COLO668 (cell line): ENCODE data around the gene ABLIM2.

Experiments used
- DNase-seq: peaks from one replicate; lab custom pipeline; 2025; ENCODE audit not compliant: unreplicated experiment; lab: John Stamatoyannopoulos, UW

The ABLIM2 gene

DNA sequence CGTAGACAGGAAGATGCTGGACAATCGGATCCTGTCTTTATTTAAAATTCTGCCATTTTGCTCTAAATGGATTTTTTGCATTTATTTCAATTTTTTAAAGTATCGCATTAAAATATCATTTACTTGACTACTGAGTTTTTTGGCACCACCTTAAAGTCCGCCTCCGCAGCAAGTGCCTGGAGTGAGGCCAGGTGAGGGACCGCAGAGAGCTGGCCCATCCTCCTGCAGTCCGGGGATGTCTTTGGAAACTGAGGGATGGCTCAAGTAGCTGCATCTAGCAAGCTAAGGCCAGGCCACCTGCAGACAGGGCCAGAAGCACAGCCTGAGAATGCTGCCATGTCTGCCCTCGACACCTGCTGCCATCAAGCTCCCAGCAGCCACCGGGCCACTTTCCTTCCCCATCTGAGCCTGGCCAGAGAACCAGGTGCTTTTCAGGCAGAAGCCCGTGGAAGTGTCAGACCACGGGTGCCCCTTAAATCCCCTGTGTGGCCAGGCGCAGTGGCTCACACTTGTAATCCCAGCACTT lies 69.6 kb downstream of the ABLIM2 start:
- no peak for DNase-seq

DNA sequence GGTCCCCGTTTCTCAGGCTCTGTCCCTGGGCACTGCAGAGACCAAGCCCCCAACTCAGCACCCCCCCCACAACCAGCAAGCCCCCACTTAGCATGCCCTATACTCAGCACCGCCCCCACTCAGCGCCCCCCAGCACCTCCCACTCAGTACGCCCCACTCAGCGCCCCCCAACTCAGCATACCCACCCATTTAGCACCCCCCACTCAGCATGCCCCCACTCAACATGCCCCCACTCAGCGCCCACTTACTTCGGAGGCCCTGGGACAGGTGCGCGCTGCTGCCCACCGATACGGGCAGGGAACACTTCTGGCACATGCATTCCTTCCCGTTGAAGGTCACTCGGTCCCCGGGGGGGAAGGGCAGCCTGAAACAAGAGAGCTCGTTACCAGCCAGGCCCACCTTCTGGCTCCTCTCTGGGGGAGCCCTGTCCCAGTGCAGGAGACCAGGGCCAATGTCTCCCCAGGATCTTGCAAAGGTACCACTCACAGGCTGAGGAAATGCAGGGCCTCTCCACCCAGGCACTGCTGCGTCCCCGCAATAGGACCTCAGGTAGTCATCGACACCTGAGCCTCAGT lies 70.6 kb downstream of the ABLIM2 start:
- DNase-seq = no peak

DNA sequence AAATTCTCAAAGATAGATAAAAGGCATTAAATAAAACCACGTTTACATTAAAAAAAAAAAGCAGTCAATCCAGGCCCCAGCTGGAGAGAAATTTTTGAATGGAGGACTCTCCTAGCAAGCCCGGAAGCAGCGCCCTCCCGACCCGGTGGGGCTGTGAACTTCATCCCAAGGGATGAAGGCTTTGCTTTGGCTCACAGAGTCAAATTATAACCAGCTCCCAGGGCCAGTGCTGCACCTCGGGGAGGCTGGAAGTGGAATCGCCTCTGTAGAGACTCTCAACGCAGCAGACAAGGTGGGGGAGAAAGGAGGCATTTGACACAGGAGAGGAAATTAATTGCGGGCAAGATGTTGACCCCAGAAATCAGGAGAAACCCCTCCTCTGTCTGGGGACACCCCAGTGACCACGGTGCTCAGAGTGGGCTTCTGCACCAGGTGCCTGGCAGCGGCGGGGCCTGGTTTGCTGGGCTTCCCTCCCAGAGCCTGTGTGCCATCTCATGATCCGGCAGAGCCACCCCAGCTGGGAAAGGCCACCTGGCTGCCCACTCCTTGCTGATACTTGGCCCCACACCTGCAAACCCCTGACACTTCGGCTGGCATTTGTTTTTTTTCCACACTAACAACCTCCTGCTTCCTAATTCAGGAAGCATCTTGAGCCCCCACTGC lies 71.7 kb downstream of the ABLIM2 start:
- DNase-seq = no peak

DNA sequence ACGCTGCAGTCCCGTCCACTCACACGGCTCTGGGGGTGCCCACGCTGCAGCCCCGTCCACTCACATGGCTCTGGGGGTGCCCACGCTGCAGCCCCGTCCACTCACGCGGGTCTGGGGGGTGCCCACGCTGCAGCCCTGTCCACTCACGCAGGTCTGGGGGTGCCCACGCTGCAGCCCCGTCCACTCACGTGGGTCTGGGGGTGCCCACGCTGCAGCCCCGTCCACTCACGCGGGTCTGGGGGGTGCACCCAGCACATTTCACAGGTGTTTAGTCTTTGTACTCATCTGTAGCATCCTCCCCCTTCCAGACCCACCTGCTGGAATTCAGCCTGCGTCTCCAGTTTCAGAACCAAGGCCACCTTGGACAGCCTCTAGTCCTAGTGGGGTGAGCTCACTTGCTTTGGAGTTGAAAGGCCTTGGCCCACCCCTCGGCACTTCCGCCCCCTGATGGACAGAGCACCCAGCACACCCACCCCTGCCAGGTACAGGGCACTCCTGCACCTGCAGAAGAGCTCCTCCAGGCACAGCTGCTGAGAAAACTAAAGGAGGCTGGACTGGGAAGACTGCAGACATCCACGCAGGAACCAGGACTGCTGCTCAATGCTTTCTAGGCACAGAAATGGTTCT lies 73.0 kb downstream of the ABLIM2 start:
- DNase-seq = peak; percentile 53

GRCh38 chr4:8084712-8085490 lies 73.7 kb downstream of the ABLIM2 start:
- no peak for DNase-seq

- no peak for DNase-seq
These were observed 74.5 kb downstream of the ABLIM2 start for GRCh38 chr4:8084031-8084660.

DNA sequence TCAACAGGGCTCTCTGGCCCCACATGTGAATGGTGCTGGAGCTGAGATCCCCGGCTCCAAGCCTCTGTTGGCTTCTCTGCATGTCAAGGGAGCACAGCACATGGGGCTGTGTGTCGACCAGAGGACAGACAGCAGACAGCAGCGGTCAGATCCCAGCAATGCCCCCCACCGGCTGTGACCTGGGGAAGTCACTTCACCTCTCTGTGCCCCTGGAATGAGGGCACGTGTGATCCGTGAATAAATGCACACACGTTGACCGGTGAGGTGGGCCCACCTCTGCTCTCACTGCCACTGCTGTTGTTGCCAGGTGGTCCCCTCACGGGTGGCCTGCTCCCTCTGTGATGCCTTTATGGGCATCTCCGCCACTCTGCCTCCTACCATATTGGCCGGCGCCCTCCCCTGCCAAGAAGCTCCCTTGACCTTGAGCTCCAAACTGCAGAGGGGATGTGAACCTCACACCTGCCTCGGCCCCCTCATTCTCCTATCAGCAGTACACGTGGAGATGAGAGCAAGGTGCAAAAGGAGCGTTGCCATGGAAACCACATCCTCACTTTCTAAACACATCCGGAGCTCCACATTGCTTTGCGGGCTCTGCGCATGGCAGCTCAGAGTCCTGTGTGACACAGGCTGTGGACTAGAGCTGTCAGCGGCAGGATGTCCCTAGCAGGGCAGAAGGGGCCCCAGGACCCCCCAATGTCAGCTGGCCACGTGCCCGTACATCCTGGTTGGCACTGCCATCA lies 75.4 kb downstream of the ABLIM2 start:
- DNase-seq = no peak

- no peak for DNase-seq
These were observed 76.0 kb downstream of the ABLIM2 start for GRCh38 chr4:8082517-8083055.

GRCh38 chr4:8081621-8082516 lies 76.7 kb downstream of the ABLIM2 start:
- peak; percentile 14 for DNase-seq

DNA sequence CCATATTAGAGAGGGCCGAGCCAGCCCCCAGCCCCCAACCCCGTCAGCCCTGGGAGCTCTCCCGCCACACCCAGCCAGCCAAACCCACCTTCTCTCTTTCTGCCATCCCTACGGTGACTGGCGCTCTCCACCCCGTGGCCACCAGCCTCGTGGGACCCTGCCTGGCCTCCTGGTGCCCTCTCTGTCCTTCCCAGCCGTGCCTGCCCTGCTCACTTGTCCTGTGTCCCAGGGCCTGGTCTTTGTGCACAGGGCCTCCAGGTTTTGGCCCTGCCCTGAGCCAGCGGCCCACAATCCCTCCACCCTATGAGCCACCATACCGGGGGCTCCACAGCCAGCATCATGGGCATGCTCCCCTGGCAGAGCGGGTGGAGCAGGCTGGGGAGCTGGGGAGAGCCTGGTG lies 77.4 kb downstream of the ABLIM2 start:
- no peak for DNase-seq

DNA sequence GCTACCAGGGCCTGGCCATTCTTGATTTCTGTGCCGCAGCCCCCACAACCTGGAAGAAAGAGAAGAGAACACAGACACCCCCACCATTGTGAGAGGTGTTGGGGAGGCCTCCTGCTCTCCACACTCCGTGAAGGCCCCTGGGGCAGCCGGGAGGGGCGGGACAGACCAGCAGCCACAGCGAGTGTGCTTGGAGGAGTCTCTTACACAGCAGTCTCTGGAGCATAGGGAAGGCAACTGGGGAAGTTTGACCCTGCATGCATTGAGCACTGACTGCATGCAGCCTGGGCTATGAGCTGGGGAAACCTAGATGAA lies 77.9 kb downstream of the ABLIM2 start:
- DNase-seq = no peak

- DNase-seq = no peak
These were observed 78.5 kb downstream of the ABLIM2 start for GRCh38 chr4:8079916-8080753.

GRCh38 chr4:8079031-8079885 lies 79.4 kb downstream of the ABLIM2 start:
- no peak for DNase-seq

GRCh38 chr4:8078610-8079015 lies 80.0 kb downstream of the ABLIM2 start:
- no peak for DNase-seq

- no peak for DNase-seq
These were observed 80.5 kb downstream of the ABLIM2 start for GRCh38 chr4:8078109-8078494.

GRCh38 chr4:8077181-8078108 lies 81.2 kb downstream of the ABLIM2 start:
- no peak for DNase-seq
